GM18861 (cell line): ENCODE results near the gene WWOX.
"Not testable (repeated sequence)": the region's sequence is repeated elsewhere in the genome, so short reads cannot be mapped to it uniquely, and the experiment has no call there.

ENCODE experiments used
- ATAC-seq: cut with Tn5 transposase; IDR thresholded peaks from one replicate; pipeline ENCODE4 v1.9.1; 2021; ENCODE audit not compliant: unreplicated experiment

WWOX gene

GRCh38 chr16:78664811-78665772 is 565.6 kb downstream of the WWOX start:
- ATAC-seq = no peak

- ATAC-seq = no peak
Observed at GRCh38 chr16:78666318-78666717, 566.9 kb downstream of the WWOX start.

GRCh38 chr16:78667675-78668074 is 568.2 kb downstream of the WWOX start:
- no peak for ATAC-seq

GRCh38 chr16:78668393-78668792 is 568.9 kb downstream of the WWOX start:
- no peak for ATAC-seq

- ATAC-seq = no peak
Observed at GRCh38 chr16:78669994-78670393, 570.5 kb downstream of the WWOX start.

- no peak for ATAC-seq
Observed at GRCh38 chr16:78672779-78673556, 573.5 kb downstream of the WWOX start.

- no peak for ATAC-seq
Observed at GRCh38 chr16:78673884-78674283, 574.4 kb downstream of the WWOX start.

GRCh38 chr16:78675312-78675711 is 575.9 kb downstream of the WWOX start:
- no peak for ATAC-seq

GRCh38 chr16:78675951-78676792 is 576.7 kb downstream of the WWOX start:
- no peak for ATAC-seq

GRCh38 chr16:78677181-78677731 is 577.8 kb downstream of the WWOX start:
- no peak for ATAC-seq

GRCh38 chr16:78679546-78679945 is 580.1 kb downstream of the WWOX start:
- ATAC-seq = no peak

GRCh38 chr16:78681743-78682142 is 582.3 kb downstream of the WWOX start:
- no peak for ATAC-seq

- ATAC-seq = no peak
Observed at GRCh38 chr16:78684030-78684611, 584.7 kb downstream of the WWOX start.

- ATAC-seq = no peak
Observed at GRCh38 chr16:78684655-78685375, 585.4 kb downstream of the WWOX start.

GRCh38 chr16:78686601-78687000 is 587.1 kb downstream of the WWOX start:
- no peak for ATAC-seq

- ATAC-seq = no peak
Observed at GRCh38 chr16:78689028-78689427, 589.6 kb downstream of the WWOX start.

GRCh38 chr16:78689536-78689935 is 590.1 kb downstream of the WWOX start:
- no peak for ATAC-seq

- no peak for ATAC-seq
Observed at GRCh38 chr16:78690510-78690909, 591.1 kb downstream of the WWOX start.

GRCh38 chr16:78691746-78692145 is 592.3 kb downstream of the WWOX start:
- ATAC-seq = not testable (repeated sequence)

GRCh38 chr16:78693496-78693895 is 594.0 kb downstream of the WWOX start:
- no peak for ATAC-seq
